H1 (cell line): ENCODE results near the gene MIEF2. TPM values are rescaled to one million over a fixed set of nuclear protein-coding genes. Genes with fewer than 3 reads are reported as not detected.

Experiments
- MAFK ChIP-seq: IDR thresholded peaks from 2 replicates; pipeline ENCODE4 v1.6.1; 2012; ENCODE audit warnings: low read depth, mild to moderate bottlenecking, improper control_type of control experiment, low read length
- NRF1 ChIP-seq: IDR thresholded peaks from 2 replicates; pipeline ENCODE4 v1.6.1; 2011; ENCODE audit warnings: mild to moderate bottlenecking, low read depth, low read length, improper control_type of control experiment
- POLR2A ChIP-seq, 2 experiments: IDR thresholded peaks; 1 replicate in 1 of 2; 2 replicates in 1 of 2; pipeline ENCODE4 v1.6.1; 2011; ENCODE audit warnings: low read depth in 2 of 2, low read length in 2 of 2, mild to moderate bottlenecking in 2 of 2; ENCODE audit errors: control extremely low read depth in 1 of 2
- YY1 ChIP-seq: IDR thresholded peaks from 2 replicates; pipeline ENCODE4 v1.6.1; 2011; ENCODE audit warnings: low read depth, mild to moderate bottlenecking, low read length
- polyA plus RNA-seq, 7 experiments: library from polyadenylated mRNA; depleted of rRNA in 3 of 7; stranded (reverse) in 5 of 7; unstranded in 2 of 7; fragments of >200 nt in 5 of 7; fragments of 200-250 nt in 2 of 7; gene quantifications; 1 replicate in 5 of 7; 2 replicates in 1 of 7; 4 replicates in 1 of 7; pipeline versions ENCODE4 v1.2.1 to v1.2.3, GENCODE V29; 2011 to 2013; ENCODE audit warnings: missing spikeins in 2 of 7, mixed read lengths in 2 of 7
- total RNA-seq: library from RNA; stranded (reverse); fragmentation: NEBNext Ultra II Directional; extraction: Animal tissue kit (Norgen Biotek cat#: 25700); gene quantifications from 2 replicates; pipeline ENCODE4 v1.2.1, GENCODE V29; 2021
- TF ChIP-seq, protein P1 (sequence below): fragments of 300-600 bp; sonication (generic); IDR thresholded peaks from 2 replicates; pipeline ENCODE4 v1.7.1; 2012; ENCODE audit warnings: low read length, moderate library complexity, mild to moderate bottlenecking, inconsistent platforms; ENCODE audit not compliant: insufficient replicate concordance
- TF ChIP-seq, protein P2 (sequence below): IDR thresholded peaks from 2 replicates; pipeline ENCODE4 v1.6.1; 2012; ENCODE audit warnings: inconsistent platforms

MIEF2 gene
- total and polyA plus RNA-seq, 2 of the 8 experiments (the other 6 are each of a cell fraction or from before 2014, with no cell fraction given) = 9.9 to 24.9 TPM

DNA sequence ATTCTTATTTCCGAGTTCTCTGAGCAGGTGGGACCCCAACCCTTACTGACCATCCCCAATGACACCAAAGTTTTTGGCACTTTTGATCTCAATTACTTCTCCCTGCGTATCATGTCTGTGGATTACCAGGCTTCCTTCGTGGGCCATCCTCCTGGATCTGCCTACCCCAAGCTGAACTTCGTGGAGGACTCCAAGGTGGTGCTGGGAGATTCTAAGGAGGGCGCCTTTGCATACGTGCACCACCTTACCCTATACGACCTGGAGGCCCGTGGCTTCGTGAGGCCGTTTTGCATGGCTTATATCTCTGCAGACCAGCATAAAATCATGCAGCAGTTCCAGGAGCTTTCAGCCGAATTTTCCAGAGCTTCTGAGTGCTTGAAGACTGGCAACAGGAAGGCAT lies 55.5 kb downstream of the MIEF2 start (continued):
- TF ChIP-seq, protein P1, sequence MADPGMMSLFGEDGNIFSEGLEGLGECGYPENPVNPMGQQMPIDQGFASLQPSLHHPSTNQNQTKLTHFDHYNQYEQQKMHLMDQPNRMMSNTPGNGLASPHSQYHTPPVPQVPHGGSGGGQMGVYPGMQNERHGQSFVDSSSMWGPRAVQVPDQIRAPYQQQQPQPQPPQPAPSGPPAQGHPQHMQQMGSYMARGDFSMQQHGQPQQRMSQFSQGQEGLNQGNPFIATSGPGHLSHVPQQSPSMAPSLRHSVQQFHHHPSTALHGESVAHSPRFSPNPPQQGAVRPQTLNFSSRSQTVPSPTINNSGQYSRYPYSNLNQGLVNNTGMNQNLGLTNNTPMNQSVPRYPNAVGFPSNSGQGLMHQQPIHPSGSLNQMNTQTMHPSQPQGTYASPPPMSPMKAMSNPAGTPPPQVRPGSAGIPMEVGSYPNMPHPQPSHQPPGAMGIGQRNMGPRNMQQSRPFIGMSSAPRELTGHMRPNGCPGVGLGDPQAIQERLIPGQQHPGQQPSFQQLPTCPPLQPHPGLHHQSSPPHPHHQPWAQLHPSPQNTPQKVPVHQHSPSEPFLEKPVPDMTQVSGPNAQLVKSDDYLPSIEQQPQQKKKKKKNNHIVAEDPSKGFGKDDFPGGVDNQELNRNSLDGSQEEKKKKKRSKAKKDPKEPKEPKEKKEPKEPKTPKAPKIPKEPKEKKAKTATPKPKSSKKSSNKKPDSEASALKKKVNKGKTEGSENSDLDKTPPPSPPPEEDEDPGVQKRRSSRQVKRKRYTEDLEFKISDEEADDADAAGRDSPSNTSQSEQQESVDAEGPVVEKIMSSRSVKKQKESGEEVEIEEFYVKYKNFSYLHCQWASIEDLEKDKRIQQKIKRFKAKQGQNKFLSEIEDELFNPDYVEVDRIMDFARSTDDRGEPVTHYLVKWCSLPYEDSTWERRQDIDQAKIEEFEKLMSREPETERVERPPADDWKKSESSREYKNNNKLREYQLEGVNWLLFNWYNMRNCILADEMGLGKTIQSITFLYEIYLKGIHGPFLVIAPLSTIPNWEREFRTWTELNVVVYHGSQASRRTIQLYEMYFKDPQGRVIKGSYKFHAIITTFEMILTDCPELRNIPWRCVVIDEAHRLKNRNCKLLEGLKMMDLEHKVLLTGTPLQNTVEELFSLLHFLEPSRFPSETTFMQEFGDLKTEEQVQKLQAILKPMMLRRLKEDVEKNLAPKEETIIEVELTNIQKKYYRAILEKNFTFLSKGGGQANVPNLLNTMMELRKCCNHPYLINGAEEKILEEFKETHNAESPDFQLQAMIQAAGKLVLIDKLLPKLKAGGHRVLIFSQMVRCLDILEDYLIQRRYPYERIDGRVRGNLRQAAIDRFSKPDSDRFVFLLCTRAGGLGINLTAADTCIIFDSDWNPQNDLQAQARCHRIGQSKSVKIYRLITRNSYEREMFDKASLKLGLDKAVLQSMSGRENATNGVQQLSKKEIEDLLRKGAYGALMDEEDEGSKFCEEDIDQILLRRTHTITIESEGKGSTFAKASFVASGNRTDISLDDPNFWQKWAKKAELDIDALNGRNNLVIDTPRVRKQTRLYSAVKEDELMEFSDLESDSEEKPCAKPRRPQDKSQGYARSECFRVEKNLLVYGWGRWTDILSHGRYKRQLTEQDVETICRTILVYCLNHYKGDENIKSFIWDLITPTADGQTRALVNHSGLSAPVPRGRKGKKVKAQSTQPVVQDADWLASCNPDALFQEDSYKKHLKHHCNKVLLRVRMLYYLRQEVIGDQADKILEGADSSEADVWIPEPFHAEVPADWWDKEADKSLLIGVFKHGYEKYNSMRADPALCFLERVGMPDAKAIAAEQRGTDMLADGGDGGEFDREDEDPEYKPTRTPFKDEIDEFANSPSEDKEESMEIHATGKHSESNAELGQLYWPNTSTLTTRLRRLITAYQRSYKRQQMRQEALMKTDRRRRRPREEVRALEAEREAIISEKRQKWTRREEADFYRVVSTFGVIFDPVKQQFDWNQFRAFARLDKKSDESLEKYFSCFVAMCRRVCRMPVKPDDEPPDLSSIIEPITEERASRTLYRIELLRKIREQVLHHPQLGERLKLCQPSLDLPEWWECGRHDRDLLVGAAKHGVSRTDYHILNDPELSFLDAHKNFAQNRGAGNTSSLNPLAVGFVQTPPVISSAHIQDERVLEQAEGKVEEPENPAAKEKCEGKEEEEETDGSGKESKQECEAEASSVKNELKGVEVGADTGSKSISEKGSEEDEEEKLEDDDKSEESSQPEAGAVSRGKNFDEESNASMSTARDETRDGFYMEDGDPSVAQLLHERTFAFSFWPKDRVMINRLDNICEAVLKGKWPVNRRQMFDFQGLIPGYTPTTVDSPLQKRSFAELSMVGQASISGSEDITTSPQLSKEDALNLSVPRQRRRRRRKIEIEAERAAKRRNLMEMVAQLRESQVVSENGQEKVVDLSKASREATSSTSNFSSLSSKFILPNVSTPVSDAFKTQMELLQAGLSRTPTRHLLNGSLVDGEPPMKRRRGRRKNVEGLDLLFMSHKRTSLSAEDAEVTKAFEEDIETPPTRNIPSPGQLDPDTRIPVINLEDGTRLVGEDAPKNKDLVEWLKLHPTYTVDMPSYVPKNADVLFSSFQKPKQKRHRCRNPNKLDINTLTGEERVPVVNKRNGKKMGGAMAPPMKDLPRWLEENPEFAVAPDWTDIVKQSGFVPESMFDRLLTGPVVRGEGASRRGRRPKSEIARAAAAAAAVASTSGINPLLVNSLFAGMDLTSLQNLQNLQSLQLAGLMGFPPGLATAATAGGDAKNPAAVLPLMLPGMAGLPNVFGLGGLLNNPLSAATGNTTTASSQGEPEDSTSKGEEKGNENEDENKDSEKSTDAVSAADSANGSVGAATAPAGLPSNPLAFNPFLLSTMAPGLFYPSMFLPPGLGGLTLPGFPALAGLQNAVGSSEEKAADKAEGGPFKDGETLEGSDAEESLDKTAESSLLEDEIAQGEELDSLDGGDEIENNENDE = no peak
- TF ChIP-seq YY1 (no peak), NRF1 (no peak), POLR2A (IDR thresholded peaks at IDR 0.05; ENCODE audit: control extremely low read depth in 1 of 2, low read depth in 2 of 2, low read length in 2 of 2) (no peak), MAFK (no peak)
- TF ChIP-seq, protein P2, sequence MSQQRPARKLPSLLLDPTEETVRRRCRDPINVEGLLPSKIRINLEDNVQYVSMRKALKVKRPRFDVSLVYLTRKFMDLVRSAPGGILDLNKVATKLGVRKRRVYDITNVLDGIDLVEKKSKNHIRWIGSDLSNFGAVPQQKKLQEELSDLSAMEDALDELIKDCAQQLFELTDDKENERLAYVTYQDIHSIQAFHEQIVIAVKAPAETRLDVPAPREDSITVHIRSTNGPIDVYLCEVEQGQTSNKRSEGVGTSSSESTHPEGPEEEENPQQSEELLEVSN = no peak
